ENCODE measurements around the gene DLG2. TPM values are rescaled to one million over a fixed set of nuclear protein-coding genes. Genes with fewer than 3 reads are reported as not detected.
"Not testable (repeated sequence)": the region's sequence is repeated elsewhere in the genome, so short reads cannot be mapped to it uniquely, and the experiment has no call there.

The DLG2 gene
- 174 TPM for total RNA-seq

DNA sequence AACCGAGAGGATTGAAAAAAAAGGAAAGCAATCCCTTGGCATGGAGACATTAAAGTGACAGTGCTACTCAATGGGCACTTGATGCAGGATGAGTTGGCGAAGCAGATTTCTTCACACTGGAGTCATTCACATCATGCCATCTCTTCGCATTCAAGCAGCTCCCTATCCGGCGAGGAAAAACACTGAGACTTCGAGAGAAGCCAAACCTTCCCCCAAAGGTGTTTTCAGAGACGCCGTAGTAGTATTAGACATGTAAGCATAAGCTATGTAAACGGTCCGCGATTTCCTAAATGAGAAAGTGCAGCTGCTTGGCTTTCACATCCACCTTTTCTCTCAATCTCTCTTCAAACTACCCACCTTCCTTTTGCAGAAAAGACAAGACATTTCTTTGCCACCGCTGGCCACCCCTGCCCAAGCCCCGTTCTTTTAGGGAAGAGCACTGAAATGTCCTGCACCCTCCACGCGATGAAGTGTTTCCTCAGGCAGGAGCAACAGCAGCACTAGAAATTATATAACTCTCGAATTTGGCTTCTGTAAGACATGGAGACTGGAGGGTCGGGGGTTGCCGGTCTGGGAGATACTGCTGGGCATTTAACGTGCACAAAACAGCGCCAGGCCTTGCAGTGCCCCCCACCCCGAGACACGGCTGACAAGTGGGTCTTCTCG is at the start of gene DLG2:
DLG2 (minus strand) TSS at position 13 of the 666 bp plus-strand sequence.
- FAIRE-seq: no peak
- DNase-seq (ENCODE audit: low spot score in 2 of 2): peak in 1 of 2 donors; percentile 8

DNA sequence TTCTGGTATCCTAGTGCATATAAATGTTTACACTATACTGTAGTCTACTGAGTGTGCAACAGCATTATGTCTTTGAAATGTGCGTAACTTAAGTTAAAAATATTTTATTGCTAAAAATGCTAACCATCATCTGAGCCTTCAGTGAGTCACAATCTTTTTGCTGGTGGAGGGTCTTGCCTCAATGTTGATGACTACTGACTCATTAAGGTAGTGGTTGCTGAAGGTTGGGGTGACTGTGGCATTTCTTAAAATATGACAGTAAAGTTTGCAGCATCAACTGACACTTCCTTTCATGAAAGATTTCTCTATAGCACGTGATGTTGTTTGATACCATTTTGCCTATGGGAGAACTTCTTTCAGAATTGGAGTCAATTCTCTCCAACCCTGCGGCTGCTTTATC is 46.2 kb upstream of the DLG2 start:
- DNase-seq (ENCODE audit: low spot score in 2 of 2): no peak
- no peak for FAIRE-seq

DNA sequence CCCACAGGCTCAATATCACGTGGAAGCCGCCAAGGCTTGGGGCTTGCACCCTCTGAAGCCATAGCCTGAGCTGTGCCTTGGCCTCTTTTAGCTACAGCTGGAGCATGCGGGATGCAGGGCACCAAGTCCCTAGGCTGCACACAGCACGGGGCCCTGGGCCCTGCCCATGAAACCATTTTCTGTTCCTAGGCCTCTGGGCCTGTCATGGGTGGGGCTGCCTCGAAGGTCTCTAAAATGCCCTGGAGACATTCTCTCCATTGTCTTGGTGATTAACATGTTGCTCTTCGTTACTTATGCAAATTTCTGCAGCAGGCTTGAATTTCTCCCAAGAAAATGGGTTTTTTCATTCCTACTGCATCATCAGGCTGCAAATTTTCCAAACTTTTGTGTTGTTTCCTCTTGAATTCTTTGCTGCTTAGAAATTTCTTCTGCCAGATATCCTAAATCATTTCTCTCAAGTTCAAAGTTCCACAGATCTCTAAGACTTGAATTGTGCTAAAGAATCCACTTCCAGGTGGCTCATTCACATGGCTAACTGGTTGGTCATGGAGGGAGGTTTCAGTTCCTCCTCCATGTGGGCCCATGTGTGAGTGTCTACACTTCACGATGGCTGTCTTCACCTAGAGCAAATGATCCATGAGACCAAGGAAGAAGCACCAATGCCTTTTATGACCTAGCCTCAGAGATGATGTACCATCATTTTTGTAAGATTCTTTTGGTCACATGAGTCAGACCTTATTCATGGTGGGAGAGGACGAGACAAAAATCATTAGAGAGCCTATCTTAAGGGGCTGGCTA is 45.2 kb upstream of the DLG2 start:
- no peak for DNase-seq (ENCODE audit: low spot score in 2 of 2)
- FAIRE-seq: no peak

DNA sequence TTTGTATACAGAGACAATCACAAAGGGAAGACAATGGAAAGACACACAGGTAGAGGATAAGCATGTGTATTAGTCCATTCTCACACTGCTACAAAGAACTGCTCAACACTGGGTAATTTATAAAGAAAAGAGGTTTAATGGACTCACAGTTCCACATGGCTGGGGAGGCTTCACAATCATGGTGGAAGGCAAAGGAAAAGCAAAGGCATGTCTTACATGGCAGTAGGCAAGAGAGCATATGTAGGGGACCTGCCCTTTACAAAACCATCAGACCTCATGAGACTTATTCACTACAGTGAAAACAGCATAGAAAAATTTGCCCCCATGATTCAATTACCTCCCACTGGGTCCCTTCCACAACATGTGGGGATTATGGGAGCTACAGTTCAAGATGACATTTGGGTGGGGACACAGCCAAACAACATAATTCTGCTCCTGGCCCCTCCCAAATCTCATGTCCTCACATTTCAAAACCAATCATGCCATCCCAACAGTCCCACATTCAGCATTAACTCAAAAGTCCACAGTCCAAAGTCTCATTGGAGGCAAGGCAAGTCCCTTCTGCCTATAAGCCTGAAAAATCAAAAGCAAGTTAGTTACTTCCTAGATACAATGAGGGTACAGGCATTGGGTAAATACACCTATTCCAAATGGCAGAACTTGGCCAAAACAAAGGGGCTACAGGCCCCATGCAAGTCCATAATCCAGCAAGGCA is 44.0 kb upstream of the DLG2 start:
- FAIRE-seq; DNase-seq (ENCODE audit: low spot score in 2 of 2): not testable (repeated sequence)

DNA sequence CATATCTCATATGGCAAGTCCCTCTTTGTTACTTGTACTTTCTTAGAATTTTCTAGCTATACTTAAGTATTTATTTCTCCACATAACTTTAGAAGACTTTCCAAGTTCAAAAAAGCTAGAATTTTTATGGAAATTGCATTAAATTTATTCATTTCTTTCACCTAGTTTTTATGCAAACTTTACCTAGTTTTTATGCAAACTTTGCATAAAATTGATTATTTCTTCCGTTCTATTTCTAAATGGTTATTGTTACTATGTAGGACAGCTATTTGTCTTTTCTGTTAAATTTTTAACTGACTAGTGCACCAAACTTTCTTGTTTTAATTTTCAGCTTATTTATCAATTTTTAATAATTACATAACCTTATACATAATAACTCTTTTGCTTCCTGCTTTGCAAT is 41.0 kb upstream of the DLG2 start:
- FAIRE-seq (no peak), DNase-seq (ENCODE audit: low spot score in 2 of 2) (no peak)

DNA sequence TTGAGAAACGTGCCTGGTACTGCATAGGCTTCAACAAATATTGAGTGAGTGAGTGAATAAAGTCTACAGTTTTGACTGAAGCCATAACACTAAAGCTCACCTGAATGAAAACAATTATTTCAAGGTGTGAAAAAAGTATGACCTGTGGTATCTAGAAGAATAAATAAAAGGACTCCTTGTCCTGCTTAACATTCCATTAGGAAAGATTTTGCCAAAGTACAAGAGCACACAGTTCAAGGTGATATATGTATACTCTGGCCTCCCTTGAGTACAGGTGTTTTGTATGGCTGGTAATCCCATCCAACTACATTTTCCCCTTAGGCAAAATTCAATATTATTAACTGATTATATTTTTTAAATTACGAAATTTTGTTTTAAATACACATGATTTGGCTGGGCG is 39.5 kb upstream of the DLG2 start:
- FAIRE-seq (no peak), DNase-seq (ENCODE audit: low spot score in 2 of 2) (no peak)

DNA sequence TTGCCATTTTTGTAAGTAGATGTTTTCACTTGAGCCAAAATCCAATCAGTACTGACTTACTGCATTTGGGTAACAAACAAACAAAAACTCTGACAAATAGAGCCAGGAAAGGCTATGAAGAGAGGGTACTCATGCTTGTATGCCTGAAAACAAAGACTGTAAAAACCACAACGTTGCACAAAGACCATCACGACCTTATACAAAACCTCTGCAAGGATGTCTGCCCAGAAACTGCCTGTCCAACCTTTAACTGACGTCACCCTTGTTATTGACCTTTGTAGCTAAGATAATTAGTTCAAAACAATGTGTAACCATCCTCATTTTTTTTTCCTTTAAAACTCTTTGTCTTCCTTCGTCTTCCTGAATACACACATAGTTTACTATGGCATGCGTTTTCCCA is 38.6 kb upstream of the DLG2 start:
- DNase-seq (ENCODE audit: low spot score in 2 of 2): peak; percentile 14 to 18
- FAIRE-seq: no peak

DNA sequence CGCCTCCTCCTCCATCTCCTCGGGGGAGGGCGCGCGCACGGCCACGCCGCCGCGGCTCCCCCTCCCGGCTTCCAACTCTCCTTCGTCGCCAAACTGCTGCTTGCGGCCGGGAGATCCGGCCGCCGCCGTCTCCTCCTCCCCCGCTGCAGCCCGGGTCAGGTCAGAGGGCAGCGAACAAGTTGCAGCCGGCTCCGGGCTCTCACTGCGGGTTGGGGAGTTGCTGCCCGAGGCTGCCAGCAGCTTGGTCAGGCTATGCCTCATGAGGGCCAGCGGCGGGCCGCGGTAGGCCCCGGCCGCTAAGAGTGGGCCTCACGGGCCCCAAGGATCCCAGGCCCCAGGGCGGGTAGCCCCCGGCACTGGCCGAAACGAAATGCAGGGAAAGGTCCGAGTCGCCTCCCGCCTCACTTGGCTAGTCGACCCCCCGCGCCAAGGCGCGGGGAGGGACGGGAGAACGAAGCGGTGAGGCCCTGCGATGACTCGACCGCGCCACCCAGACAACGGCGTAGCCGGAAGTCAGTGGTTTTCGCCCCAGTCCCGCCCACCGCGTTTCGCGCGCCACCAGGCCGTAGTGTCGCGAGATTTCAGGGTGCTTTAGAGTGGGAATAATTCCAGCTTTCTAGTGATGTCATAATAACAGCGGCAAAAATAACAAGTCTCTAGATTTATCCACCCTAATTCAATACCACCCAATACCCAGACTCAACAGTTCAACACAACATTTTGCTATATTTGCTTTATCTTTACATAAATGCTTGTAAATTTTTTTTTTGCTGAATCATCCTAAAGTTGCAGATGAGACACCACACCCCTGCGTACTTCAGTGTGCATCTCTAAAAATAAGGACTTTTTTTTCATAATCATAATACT is 37.7 kb upstream of the DLG2 start, which contains the start of gene CREBZF:
CREBZF (minus strand) TSS at position 515 of the 867 bp plus-strand sequence; CDS start at position 261, 254 bp downstream.
- DNase-seq (ENCODE audit: low spot score in 2 of 2): peak; percentile 90 to 91
- FAIRE-seq: no peak

DNA sequence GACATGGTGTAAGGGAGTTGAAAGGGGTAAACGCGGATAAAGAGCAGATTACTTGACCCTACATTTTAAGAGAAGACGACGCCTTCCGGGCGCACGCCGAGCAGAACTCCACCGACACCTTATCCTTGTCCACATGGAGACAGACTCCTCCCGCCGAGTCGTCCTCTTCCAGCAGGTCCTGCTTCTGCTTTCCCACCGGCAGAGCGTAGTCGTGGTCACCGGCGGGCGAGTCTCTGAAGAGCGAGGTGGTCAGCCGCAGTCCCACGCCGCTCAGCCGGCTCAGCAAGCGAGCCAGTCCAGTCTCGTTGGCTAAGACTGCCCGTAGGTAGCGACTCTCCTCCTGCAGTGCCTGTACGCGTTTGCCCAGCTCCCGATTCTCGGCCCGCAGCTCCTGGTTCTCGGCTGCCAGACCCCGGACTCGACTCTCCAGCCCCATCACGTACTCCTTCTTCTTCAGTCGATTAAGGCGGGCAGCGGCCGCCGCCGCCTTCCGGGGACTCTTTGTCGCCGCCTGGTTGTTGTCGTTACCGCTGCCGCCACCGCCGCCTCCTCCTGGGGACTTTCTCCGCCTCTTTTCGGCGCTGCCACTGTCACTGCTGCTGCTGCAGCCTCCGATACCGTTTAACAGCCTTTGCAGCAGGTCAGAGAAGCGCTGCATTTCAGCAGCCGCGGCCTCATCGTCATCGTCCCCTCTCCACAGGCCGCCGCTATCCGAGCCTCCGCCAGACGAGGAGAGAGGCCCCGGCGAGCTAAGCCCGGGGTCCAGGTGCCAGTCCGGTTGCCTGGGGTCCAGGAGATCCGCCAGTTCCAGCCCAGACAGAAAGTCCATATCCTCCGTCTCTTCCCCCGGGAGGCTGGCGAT is 36.8 kb upstream of the DLG2 start:
- peak; percentile 64 to 69 for DNase-seq (ENCODE audit: low spot score in 2 of 2)
- no peak for FAIRE-seq

DNA sequence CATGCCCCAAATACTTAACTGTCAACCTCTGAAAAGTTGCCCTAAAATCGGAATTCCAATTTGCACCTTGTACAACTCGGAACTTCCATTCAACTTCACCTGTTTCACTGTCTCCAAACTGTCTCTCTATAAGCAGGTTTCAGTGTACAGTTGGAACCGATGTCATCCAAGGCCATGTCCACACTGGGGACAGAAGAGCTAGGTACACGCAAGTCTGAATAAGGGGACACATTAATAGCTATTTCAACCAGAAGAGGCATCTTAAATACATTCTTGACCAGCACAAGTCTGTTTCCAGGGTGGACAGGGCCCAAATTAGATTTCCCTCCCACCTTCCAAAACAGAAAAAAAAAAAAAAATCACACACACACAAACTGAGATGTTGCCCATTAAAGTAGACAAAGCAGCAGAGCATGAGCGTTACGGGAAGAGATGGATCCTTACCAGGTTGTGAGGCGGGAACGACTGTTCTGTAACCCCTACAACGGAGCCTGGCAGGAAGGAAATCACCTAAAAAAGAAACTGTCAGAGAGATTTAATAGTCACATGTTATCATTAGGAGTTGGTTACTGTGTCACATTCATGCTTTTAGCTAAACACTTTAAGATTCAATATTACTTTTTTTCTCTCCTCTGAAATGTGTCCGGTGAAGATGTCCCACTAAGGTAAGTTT is 36.1 kb upstream of the DLG2 start:
- no peak for DNase-seq (ENCODE audit: low spot score in 2 of 2)
- no peak for FAIRE-seq

DNA sequence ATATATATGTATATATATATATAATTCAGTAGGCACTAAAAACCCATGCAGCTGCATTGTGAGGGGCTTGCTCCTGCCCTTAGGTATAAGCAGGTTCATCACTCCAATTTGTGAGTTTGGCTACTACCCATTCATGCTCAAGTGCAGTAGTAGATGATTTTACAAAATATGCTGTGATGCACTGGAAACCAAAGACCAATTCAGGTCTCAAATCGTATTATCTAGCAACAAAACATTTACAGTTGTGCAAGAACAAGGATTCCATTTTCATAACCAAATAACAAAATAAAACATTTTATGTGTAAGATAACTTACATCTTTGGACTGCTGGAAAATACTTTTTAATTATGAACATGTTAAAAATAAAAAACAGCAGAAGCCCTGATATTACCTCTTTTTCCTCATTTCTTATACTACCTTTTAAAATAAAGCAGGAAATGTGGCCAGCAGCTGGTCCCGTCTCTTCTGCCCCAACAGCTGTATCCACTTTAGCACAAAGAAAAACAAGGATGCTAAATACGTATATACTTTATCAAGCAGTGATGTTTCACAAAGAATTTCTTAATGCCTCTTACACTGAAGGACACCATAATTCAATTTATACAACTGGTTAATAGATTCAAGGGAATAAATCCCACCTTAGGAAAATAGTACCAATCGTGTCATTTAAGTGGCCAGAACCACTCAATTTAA is 35.0 kb upstream of the DLG2 start:
- DNase-seq (ENCODE audit: low spot score in 2 of 2): no peak
- FAIRE-seq: no peak

DNA sequence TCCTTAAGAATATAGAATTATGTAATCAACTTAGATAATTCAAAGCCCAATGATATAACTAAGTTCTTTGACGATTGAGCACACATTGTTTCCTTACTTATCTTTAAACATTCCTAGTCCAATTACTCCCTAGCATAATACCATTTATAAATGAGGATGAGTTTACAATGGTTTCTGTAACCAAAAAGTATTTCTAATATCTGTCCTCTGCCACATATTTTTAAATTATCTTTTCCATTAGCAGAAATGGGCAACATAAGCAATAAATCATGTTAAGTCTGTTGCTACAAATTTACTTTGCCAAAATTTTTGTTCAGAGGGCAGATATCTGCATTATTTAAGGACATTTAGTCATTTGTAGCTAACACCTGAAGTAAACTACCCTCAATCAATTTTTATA is 31.0 kb upstream of the DLG2 start:
- FAIRE-seq (no peak), DNase-seq (ENCODE audit: low spot score in 2 of 2) (no peak)

DNA sequence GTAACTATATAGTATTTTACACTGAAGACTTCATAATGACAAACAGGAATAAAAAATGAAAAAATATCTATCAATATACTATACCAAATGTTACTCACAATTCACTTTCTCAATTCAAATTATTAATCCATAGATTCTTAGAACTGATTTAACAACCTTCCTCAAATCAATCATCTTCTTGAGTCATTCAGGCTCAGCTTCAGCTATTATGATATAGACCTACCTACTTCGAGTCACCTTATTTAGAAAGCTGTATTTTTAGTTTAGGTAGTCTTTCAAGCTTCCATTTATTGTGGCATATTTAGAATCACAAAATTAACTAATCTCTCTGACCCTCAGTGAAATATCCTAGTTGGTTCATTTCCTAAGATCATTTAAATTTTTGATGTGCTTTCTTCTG is 29.6 kb upstream of the DLG2 start:
- DNase-seq (ENCODE audit: low spot score in 2 of 2) (no peak), FAIRE-seq (no peak)

DNA sequence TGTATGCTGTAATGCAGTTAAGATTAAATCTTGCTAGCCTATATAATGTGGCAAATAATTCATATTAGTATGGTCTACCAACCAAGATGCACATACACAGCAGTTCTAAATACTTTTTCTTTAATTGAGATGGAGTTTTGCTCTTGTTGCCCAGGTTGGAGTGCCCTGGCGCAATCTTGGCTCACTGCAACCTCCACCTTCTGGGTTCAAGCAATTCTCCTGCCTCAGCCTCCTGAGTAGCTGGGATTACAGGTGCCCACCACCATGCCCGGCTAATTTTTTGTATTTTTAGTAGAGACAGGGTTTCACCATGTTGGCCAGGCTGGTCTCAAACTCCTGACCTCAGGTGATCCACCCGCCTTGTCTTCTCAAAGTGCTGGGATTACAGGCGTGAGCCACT is 27.2 kb upstream of the DLG2 start:
- FAIRE-seq: not testable (repeated sequence)

DNA sequence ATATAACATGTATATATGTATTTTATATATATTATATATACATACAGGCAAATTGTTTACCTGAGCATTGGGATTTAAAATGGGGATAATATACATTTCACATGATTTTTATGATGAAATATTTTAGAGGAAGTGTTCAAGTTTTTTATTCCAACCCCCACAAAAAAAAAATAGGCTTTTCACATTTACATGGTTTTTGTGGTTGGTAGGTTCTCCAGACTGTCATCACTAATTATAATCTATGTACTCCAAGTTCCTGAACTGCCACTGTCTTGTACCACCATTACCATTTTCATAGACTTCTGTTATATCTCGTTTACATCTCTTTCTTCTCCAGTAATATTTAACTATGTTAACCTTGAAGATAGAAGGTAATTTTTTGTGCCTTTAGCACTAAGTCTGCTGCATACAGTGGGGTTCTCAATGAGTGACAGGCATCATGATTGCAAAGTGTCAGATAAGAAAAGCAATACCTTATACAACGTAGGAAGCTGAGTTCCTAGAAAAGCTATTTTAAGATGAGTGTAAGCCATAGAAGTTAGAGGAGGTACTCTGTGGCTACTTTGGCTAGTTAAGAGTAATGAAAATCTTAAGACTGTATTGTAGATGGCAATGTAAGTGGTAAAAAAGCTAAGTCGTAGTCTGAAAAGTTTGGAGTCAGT is 25.8 kb upstream of the DLG2 start:
- FAIRE-seq: no peak

More for the DNA sequence above, 27.2 kb upstream of the DLG2 start:
- DNase-seq (ENCODE audit: low spot score in 2 of 2): not testable (repeated sequence)

DNA sequence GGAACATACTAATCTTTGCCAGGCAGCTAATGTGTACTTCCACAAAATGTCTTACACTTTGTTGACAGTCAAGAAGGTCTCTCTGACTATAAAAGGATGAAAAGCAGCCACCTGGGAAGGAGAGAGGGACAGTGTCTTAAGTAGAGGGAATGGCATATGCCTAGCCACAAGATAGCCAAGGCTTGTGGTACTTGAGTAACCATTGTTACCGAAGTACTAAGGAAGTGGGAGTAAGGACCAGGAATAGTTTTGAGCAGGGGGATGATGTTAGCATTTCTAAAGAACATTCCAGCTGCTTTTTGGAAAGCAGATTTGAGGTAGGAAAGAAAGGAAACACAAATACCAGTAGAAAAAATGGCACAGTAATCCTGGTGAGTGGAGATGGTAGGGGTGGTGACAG is 24.0 kb upstream of the DLG2 start:
- no peak for FAIRE-seq

More for the DNA sequence above, 25.8 kb upstream of the DLG2 start:
- DNase-seq (ENCODE audit: low spot score in 2 of 2): no peak

DNA sequence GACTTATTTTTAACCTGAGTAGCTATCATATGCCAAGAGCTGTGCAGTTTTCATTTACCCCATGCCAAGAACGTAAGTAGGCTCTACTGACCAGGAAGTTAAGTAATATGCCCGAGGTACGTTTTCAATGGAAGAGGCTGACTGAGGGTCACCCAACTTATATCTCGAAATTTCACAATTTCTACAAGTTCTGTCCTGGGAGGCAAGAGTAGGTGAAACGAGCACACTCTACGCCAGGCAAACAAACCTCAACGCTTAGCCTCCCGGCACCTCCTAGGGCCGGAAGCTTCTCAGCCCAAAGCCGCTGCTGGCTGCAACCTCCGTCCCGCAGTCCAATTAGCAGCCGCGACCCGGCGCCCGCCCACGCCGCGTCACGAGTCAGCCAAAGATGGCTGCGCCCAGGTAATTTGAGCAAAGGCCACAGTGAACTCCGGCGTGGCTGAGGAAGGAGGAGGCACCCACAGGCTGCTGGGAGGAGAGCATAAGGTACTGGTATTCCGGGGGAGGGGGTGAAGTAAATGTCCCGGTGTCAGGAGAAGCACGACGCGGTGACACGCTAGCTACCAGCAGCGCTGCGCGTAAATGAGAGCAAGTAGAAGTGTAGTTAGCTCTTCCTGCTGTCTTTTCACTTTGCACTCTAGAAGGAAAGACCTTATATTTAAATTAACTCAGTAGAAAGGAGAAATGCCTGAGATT is 20.6 kb upstream of the DLG2 start, which contains the start of gene TMEM126A:
TMEM126A (plus strand) TSS at position 364 of the 696 bp plus-strand sequence. CDS start 2,289 bp downstream, outside the sequence.
- peak; percentile 53 to 76 for DNase-seq (ENCODE audit: low spot score in 2 of 2)
- no peak for FAIRE-seq

More for the DNA sequence above, 24.0 kb upstream of the DLG2 start:
- DNase-seq (ENCODE audit: low spot score in 2 of 2): no peak
